ENCODE data around the gene GARNL3. TPM values are rescaled to one million over a fixed set of nuclear protein-coding genes. Genes with fewer than 3 reads are reported as not detected.

GARNL3 gene
- total and polyA plus RNA-seq, 2 of the 13 experiments (the other 11 are each of a cell fraction or from before 2014, with no cell fraction given): 3.9 to 11.0 TPM

DNA sequence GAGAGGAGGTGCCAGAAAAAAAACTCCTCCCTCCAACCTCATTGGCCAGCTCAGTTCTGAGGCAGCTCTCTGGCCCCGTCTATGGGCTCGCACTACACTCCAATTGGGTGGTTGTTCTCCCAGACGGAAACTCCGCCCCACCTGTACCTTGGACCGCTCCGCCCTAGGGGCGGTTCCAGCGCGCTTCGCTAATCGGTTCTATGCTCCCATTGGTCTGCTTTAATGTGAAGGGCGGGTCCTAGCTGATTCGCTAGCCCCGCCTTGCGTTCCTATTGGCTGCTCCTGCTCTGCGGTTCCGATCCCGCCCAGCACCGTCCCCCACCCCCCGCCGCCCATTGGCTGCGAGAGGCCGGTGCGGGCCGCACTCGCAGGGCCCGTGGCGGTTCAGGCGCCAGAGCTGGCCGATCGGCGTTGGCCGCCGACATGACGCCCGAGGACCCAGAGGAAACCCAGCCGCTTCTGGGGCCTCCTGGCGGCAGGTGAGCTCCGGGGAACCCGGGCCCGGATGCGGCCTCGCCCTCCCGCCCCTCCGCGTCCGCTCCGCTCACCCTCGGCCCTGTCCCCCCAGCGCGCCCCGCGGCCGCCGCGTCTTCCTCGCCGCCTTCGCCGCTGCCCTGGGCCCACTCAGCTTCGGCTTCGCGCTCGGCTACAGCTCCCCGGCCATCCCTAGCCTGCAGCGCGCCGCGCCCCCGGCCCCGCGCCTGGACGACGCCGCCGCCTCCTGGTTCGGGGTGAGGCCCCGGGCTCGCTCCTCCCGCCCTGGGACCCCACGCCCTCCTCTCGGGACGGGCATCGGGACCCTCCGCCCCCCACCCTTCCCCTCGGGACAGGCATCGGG, 132.5 kb downstream of the GARNL3 start, which contains the start of gene SLC2A8 (continued):
- TF ChIP-seq FOXK1 (CRISPR knock-in tag; IDR thresholded peaks at IDR 0.05; ENCODE audit: borderline replicate concordance, low read depth): no peak
- no peak for TF ChIP-seq SATB2 (CRISPR knock-in tag; IDR thresholded peaks at IDR 0.05)
- no peak for TF ChIP-seq ZKSCAN5 (CRISPR knock-in tag; IDR thresholded peaks at IDR 0.05)
- TF ChIP-seq ZNF605 (CRISPR knock-in tag; IDR thresholded peaks at IDR 0.05): no peak
- no peak for TF ChIP-seq SKIL (CRISPR knock-in tag; IDR thresholded peaks at IDR 0.05; ENCODE audit: borderline replicate concordance)
- TF ChIP-seq, protein P1, sequence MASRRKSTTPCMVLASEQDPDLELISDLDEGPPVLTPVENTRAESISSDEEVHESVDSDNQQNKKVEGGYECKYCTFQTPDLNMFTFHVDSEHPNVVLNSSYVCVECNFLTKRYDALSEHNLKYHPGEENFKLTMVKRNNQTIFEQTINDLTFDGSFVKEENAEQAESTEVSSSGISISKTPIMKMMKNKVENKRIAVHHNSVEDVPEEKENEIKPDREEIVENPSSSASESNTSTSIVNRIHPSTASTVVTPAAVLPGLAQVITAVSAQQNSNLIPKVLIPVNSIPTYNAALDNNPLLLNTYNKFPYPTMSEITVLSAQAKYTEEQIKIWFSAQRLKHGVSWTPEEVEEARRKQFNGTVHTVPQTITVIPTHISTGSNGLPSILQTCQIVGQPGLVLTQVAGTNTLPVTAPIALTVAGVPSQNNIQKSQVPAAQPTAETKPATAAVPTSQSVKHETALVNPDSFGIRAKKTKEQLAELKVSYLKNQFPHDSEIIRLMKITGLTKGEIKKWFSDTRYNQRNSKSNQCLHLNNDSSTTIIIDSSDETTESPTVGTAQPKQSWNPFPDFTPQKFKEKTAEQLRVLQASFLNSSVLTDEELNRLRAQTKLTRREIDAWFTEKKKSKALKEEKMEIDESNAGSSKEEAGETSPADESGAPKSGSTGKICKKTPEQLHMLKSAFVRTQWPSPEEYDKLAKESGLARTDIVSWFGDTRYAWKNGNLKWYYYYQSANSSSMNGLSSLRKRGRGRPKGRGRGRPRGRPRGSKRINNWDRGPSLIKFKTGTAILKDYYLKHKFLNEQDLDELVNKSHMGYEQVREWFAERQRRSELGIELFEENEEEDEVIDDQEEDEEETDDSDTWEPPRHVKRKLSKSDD (CRISPR knock-in tag; IDR thresholded peaks at IDR 0.05; ENCODE audit: low read depth): no peak
- TF ChIP-seq ZZZ3 (CRISPR knock-in tag; IDR thresholded peaks at IDR 0.05; ENCODE audit: borderline replicate concordance): 0 out of 2 replicates have a peak, but pooled peaks have one; percentile 25
- TF ChIP-seq STAG1 (CRISPR knock-in tag; IDR thresholded peaks at IDR 0.05): peak; percentile 27; the same call in 1 of the 2 replicates
- TF ChIP-seq, protein P2, sequence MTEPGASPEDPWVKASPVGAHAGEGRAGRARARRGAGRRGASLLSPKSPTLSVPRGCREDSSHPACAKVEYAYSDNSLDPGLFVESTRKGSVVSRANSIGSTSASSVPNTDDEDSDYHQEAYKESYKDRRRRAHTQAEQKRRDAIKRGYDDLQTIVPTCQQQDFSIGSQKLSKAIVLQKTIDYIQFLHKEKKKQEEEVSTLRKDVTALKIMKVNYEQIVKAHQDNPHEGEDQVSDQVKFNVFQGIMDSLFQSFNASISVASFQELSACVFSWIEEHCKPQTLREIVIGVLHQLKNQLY (CRISPR knock-in tag; IDR thresholded peaks at IDR 0.05): no peak; the same call in 1 of the 2 replicates
- TF ChIP-seq MED1 (CRISPR knock-in tag; IDR thresholded peaks at IDR 0.05): 0 out of 2 replicates have a peak, but pooled peaks have one; percentile 12
- TF ChIP-seq ZNF33A (CRISPR knock-in tag; IDR thresholded peaks at IDR 0.05; ENCODE audit: borderline replicate concordance): no peak
- TF ChIP-seq ZNF317 (CRISPR knock-in tag; IDR thresholded peaks at IDR 0.05): 0 out of 2 replicates have a peak, but pooled peaks have one; percentile 11
- TF ChIP-seq, protein P3, sequence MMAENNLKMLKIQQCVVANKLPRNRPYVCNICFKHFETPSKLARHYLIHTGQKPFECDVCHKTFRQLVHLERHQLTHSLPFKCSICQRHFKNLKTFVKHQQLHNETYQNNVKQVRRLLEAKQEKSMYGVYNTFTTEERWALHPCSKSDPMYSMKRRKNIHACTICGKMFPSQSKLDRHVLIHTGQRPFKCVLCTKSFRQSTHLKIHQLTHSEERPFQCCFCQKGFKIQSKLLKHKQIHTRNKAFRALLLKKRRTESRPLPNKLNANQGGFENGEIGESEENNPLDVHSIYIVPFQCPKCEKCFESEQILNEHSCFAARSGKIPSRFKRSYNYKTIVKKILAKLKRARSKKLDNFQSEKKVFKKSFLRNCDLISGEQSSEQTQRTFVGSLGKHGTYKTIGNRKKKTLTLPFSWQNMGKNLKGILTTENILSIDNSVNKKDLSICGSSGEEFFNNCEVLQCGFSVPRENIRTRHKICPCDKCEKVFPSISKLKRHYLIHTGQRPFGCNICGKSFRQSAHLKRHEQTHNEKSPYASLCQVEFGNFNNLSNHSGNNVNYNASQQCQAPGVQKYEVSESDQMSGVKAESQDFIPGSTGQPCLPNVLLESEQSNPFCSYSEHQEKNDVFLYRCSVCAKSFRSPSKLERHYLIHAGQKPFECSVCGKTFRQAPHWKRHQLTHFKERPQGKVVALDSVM (CRISPR knock-in tag; IDR thresholded peaks at IDR 0.05): no peak; the same call in none of the 2 replicates
- TF ChIP-seq GPN1 (CRISPR knock-in tag; IDR thresholded peaks at IDR 0.05; ENCODE audit: borderline replicate concordance): no peak
- no peak for TF ChIP-seq ZNF639 (CRISPR knock-in tag; conservative IDR thresholded peaks at IDR 0.05)
- TF ChIP-seq RXRA (CRISPR knock-in tag; IDR thresholded peaks at IDR 0.05): no peak
- TF ChIP-seq KLF16 (CRISPR knock-in tag; IDR thresholded peaks at IDR 0.05): peak in 1 of 2 experiments; percentile 45; a peak in 1 of 4 replicates
- TF ChIP-seq ZBTB42 (CRISPR knock-in tag; IDR thresholded peaks at IDR 0.05): no peak
- no peak for TF ChIP-seq CC2D1A (CRISPR knock-in tag; IDR thresholded peaks at IDR 0.05)
- no peak for TF ChIP-seq EZH2 (conservative IDR thresholded peaks at IDR 0.05; ENCODE audit: low read depth, low read length)
